Pancreas (tissue), 10 donors: ENCODE measurements around the gene ZNF662. TPM values are rescaled to one million over a fixed set of nuclear protein-coding genes. Genes with fewer than 3 reads are reported as not detected.
A peak's percentile ranks its signal among the peaks of the same experiment; 100 is the strongest.
"Not testable (repeated sequence)": the region's sequence is repeated elsewhere in the genome, so short reads cannot be mapped to it uniquely, and the experiment has no call there.

Source experiments
- ATAC-seq, 4 donors: fragments of 200-7000 bp; cut with Tn5 transposase; one replicate each; pipeline versions ENCODE4 v1.8.0 to v1.9.1; 2020; ENCODE audit warnings: mild to moderate bottlenecking in 4 of 4, moderate library complexity in 4 of 4
- DNase-seq, 6 donors: peaks; one replicate each; pipeline ENCODE4 v3.0.0-alpha.2; 2020
- FAIRE-seq: peaks from 2 replicates; lab custom pipeline; 2012; peaks lifted over from hg19 to GRCh38; lab: Jason Lieb, UNC
- H3K27ac ChIP-seq, 4 donors: fragments of 200-600 bp; sonication (generic); 1 replicate in 3 of 4; 2 replicates in 1 of 4; pipeline versions ENCODE4 v1.5.0 to v1.8.0; 2020
- H3K27me3 ChIP-seq, 4 donors: fragments of 200-600 bp; one replicate each; pipeline ENCODE4 v1.8.0; 2021
- H3K36me3 ChIP-seq, 3 donors: fragments of 200-600 bp; sonication (generic) in 1 of 3; one replicate each; pipeline versions ENCODE4 v1.5.0 to v1.8.0; 2020 to 2021
- H3K4me1 ChIP-seq, 3 donors: fragments of 200-600 bp; one replicate each; pipeline ENCODE4 v1.8.0; 2021
- H3K4me3 ChIP-seq, 4 donors: fragments of 200-600 bp; sonication (generic) in 2 of 4; one replicate each; pipeline versions ENCODE4 v1.5.0 to v1.8.0; 2020 to 2021
- H3K9me3 ChIP-seq, 4 donors: fragments of 200-600 bp; one replicate each; pipeline ENCODE4 v1.8.0; 2021
- WGBS, 2 donors: extraction: QIAGEN DNeasy Blood & Tissue Kit; methylation state at CpG; one replicate each; pipeline ENCODE4 v1.1.7; 2013; 5-methylcytosine and 5-hydroxymethylcytosine counted together
- intact Hi-C, 3 donors: fragments of 100-400 bp; cut with DNase I; formaldehyde crosslinking; loops; one replicate each; pipeline versions ENCODE4 v1.11.1 to v1.14.2; 2022
- polyA plus RNA-seq, 2 donors: library from polyadenylated mRNA; stranded (reverse); fragments of 200-250 nt; gene quantifications; one replicate each; pipeline ENCODE4 v1.2.3, GENCODE V29; 2013
- total RNA-seq, 6 donors: library from RNA; stranded (reverse); fragmentation: NEBNext Ultra II Directional in 4 of 6; extraction: Animal tissue kit (Norgen Biotek cat#: 25700) in 4 of 6; gene quantifications; one replicate each; pipeline versions ENCODE4 v1.2.1 to v1.2.4, GENCODE V29; 2021 to 2023
- TF ChIP-seq, protein P1 (sequence below), 4 donors: fragments of 200-600 bp; sonication (generic) in 3 of 4; IDR thresholded peaks; one replicate each; pipeline versions ENCODE4 v1.5.0 to v1.8.0; 2021; ENCODE audit warnings: antibody characterized with exemption in 4 of 4
- donor health status: healthy with polysubstance abuse.
- donor health status: DM: no; HTN: no; CAD: no; lungs with moderate emphysema.
- donor health status: DM: no; HTN: no; CAD: no.
- donor health status: control.
- donor health status: control.
- donor health status: Bipolar disorder and iron deficiency.
- donor health status: DM: yes; HTN: yes; CAD: no.
- donor health status: DM: no; HTN: no; CAD: no.
- donor health status: DM: no; HTN: no; CAD: no.
- donor health status: DM: yes; HTN: yes; CAD: no.

ZNF662 gene
- total and polyA plus RNA-seq, 8 donors, result 5.4 to 10.3 (median 8.4) TPM

DNA sequence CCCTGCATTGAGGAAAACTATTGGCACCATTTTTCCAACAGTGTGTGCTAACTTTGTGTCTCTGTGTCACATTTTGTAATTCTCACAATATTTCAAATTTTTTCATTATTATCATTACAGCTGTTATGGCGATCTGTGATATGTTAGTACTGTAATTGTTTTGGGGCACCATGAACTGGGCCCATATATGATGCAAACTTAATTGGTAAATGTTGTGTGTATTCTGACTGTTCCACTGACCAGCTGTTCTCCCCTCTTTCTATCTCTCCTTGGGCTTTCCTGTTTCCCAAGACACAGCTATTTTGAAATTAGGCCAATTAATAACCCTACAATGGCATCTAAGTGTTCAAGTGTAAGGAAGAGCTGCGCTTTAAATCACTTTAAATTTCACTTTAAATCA, 28.1 kb upstream of the ZNF662 start:
- H3K36me3 ChIP-seq, result no peaks in the 10 kb centered on the region
- DNase-seq, result no peak
- FAIRE-seq, result no peak
- H3K9me3 ChIP-seq, result no peaks in the 10 kb centered on the region
- intact Hi-C loops, result no loop called here
- no peak overlapping the region for H3K27ac ChIP-seq
- ATAC-seq, result no peak
- TF ChIP-seq, protein P1, sequence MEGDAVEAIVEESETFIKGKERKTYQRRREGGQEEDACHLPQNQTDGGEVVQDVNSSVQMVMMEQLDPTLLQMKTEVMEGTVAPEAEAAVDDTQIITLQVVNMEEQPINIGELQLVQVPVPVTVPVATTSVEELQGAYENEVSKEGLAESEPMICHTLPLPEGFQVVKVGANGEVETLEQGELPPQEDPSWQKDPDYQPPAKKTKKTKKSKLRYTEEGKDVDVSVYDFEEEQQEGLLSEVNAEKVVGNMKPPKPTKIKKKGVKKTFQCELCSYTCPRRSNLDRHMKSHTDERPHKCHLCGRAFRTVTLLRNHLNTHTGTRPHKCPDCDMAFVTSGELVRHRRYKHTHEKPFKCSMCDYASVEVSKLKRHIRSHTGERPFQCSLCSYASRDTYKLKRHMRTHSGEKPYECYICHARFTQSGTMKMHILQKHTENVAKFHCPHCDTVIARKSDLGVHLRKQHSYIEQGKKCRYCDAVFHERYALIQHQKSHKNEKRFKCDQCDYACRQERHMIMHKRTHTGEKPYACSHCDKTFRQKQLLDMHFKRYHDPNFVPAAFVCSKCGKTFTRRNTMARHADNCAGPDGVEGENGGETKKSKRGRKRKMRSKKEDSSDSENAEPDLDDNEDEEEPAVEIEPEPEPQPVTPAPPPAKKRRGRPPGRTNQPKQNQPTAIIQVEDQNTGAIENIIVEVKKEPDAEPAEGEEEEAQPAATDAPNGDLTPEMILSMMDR (IDR thresholded peaks at IDR 0.05), result no peak
- WGBS, 2 donors, result 78 to 93% methylated on average over 2 of the region's 2 CpGs
- peaks cover 0 to 3% (median 0%) of the 10 kb centered on the region in 3 donors for H3K4me1 ChIP-seq
- H3K27me3 ChIP-seq, result no peaks in the 10 kb centered on the region
- H3K4me3 ChIP-seq, result no peak overlapping the region

DNA sequence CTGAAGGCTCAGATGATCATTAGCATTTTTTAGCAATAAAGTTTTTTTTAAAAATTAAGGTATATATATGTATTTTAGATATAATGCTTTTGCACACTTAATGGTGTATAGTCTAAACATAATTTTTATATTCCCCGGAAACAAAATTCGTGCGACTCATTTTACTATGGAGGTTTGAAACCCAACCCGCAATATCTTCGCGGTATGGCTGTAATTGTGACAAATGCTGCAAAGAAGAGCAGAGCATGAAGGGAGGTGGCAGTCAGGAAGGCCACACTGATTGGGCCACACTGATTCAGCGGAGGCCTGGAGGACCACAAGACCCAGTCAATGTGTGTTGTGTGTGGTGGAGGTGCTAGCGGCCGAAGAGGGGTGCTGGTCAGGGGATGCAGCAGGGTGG, 25.8 kb upstream of the ZNF662 start:
- TF ChIP-seq, protein P1 (IDR thresholded peaks at IDR 0.05), result no peak
- intact Hi-C loops, result loop anchor here in 1 of 3 donors (10.0 kb wide), 1 partner anchor 105 kb away; the partner anchor contains the start of gene CCDC13
- H3K4me1 ChIP-seq, result peaks cover 0 to 3% (median 0%) of the 10 kb centered on the region in 3 donors
- FAIRE-seq, result no peak
- peak in 1 of 4 donors; percentile 10 for ATAC-seq
- no peaks in the 10 kb centered on the region for H3K9me3 ChIP-seq
- H3K36me3 ChIP-seq, result no peaks in the 10 kb centered on the region
- H3K27me3 ChIP-seq, result no peaks in the 10 kb centered on the region
- WGBS, 2 donors, result 88 to 89% methylated on average over 9 of the region's 9 CpGs
- no peak overlapping the region for H3K27ac ChIP-seq
- H3K4me3 ChIP-seq, result peak overlapping the region in 2 of 4 donors; percentile 52 to 77
- no peak for DNase-seq

DNA sequence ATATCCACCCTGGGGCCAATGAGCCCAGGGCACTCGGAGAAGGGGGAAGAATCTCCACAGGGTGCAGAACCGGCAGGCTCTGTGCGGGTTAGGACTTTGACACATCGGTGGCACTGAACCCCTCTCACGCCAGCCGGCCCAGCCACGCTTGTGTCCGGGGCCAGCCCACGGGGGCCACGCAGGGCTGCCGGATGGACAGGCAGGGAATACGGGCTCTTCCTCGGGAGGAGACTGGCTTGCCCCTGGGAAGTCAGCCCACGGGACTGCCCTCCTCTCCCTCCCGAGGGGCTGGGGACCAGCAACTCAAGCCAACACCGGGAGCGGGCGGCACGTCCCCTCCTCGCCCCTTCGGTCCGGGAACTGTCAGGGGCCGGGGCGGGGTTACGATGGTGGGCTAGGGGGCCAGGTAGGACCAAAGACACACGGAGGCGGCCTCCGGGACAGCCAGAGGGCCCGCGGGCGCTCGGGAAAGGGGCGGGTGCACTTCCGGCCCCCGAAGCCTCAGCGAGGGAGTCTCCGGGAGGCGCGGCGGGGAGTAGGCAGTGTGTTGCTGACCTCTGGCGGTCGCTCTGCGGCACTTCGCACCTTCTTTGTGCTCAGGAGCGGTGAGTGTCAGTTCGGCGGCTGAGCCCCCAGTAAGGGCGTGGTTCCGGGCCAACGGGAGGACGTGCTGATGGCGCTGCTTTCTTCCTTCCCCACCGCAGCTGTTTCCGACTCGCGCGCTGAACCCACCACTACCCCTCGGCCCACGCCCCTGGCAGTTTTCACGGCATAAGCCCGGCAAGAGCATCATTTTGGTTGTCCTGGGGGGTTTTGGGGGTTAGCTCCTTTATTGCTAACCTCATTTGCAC, 25.1 kb upstream of the ZNF662 start:
- no peaks in the 10 kb centered on the region for H3K9me3 ChIP-seq
- ATAC-seq, result peak; percentile 99 to 100 (median 100)
- no peaks in the 10 kb centered on the region for H3K27me3 ChIP-seq
- peak overlapping the region; percentile 52 to 77 (median 66) for H3K4me3 ChIP-seq
- H3K27ac ChIP-seq, result no peak overlapping the region
- intact Hi-C loops, result loop anchor here in 1 of 3 donors (10.0 kb wide), 1 partner anchor 106 kb away; the partner anchor contains the start of gene CCDC13
- FAIRE-seq, result no peak
- peak; percentile 78 to 96 (median 86) for DNase-seq
- peaks cover 0 to 3% (median 0%) of the 10 kb centered on the region in 3 donors for H3K4me1 ChIP-seq
- H3K36me3 ChIP-seq, result no peaks in the 10 kb centered on the region
- TF ChIP-seq, protein P1 (IDR thresholded peaks at IDR 0.05), result peak; percentile 86 to 95 (median 94)
- 2% methylated on average over 51 to 61 of the region's 61 CpGs for WGBS, 2 donors

DNA sequence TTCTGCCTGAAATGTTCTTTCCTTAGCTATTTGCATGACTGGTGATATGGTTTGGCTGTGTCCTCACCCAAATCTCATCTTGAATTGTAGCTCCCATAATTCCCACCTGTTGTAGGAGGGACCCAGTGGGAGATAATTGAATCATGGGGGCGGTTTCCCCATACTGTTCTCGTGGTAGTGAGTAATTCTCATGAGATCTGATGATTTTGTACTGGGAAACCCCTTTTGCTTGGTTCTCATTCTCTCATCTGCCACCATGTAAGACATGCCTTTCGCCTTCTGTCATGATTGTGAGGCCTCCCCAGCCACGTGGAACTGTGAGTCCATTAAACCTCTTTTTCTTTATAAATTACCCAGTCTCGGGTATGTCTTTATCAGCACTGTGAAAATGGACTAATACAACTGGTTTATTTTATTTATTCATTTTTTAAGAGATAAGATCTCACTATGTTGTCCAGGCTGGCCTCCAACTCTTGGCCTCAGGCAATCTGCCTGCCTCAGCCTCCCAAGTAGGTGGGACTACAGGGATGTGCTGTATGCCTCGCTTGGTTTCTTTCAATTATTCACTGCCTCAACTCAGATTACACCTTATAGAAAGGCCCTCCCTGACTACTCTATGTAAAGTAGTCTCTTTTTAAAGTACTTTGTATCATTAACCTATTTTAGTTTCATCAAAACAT, 22.6 kb upstream of the ZNF662 start:
- H3K4me3 ChIP-seq, H3K4me1 ChIP-seq, DNase-seq, H3K27me3 ChIP-seq, H3K36me3 ChIP-seq, ATAC-seq, H3K9me3 ChIP-seq, H3K27ac ChIP-seq, FAIRE-seq: not testable (repeated sequence)
- intact Hi-C loops, result loop anchor here in 1 of 3 donors (10.0 kb wide), 1 partner anchor 109 kb away; the partner anchor contains the start of gene CCDC13
- 55 to 58% methylated on average over 6 of the region's 6 CpGs for whole genome bisulfite sequencing, 2 donors

DNA sequence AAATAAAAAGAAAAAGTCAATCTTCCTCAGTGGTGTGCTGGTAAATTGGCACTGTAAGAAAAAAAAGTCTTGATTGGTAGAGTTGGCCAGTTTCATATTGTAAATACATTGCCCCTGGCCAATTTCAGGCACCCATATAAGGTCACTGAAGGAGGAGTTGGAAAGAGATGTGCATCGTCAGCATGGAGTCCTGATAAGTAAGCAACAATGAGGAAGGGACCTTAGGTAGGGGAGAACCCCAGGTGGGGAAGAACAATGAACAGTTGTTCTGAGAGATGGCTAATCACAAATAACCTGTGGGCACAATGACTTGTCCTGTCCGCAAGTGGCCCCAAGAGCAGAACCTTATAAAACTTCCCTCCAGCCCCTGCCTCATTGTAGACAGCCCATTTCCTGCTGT, 21.6 kb upstream of the ZNF662 start:
- no peaks in the 10 kb centered on the region for H3K9me3 ChIP-seq
- DNase-seq (no peak), FAIRE-seq (no peak), ATAC-seq (no peak)
- H3K27ac ChIP-seq, result no peak overlapping the region
- no peaks in the 10 kb centered on the region for H3K36me3 ChIP-seq
- intact Hi-C loops, result loop anchor here in 1 of 3 donors (10.0 kb wide), 1 partner anchor 110 kb away; the partner anchor contains the start of gene CCDC13
- H3K4me1 ChIP-seq, result peaks cover 0 to 3% (median 0%) of the 10 kb centered on the region in 3 donors
- no peaks in the 10 kb centered on the region for H3K27me3 ChIP-seq
- no peak overlapping the region for H3K4me3 ChIP-seq
- 64 to 82% methylated on average over 2 of the region's 2 CpGs for WGBS, 2 donors
- TF ChIP-seq, protein P1 (IDR thresholded peaks at IDR 0.05), result no peak
